GM12865 (cell line): ENCODE results near the gene TRIM7.
A peak's percentile ranks its signal among the peaks of the same experiment; 100 is the strongest.

ENCODE experiments used
- DNase-seq: peaks from one replicate; pipeline ENCODE4 v3.0.0; 2010; ENCODE audit warnings: low read depth
- H3K4me3 ChIP-seq: 2 replicates; pipeline ENCODE4 v1.5.1; 2011; ENCODE audit warnings: mild to moderate bottlenecking, low read depth, low read length, control low read depth
- CTCF ChIP-seq: IDR thresholded peaks from 2 replicates; pipeline ENCODE4 v1.5.1; 2011; ENCODE audit warnings: low read length, control low read depth, low read depth, inconsistent platforms; ENCODE audit not compliant: insufficient read depth; ENCODE audit errors: missing control alignments

The TRIM7 gene

GRCh38 chr5:181203777-181204112 lies 1.3 kb downstream of the TRIM7 start:
- no peak for TF ChIP-seq CTCF
- H3K4me3 ChIP-seq = peak overlapping the region; percentile 52
- no peak for DNase-seq

GRCh38 chr5:181203093-181203711 lies 1.8 kb downstream of the TRIM7 start:
- no peak for TF ChIP-seq CTCF
- no peak for DNase-seq
- no peak overlapping the region for H3K4me3 ChIP-seq

GRCh38 chr5:181200816-181201215 lies 4.2 kb downstream of the TRIM7 start:
- no peak overlapping the region for H3K4me3 ChIP-seq
- DNase-seq = no peak
- no peak for TF ChIP-seq CTCF

- no peak for DNase-seq
- TF ChIP-seq CTCF = no peak
- H3K4me3 ChIP-seq = no peak overlapping the region
Observed at GRCh38 chr5:181199881-181200638, 4.9 kb downstream of the TRIM7 start.

- TF ChIP-seq CTCF = no peak
- H3K4me3 ChIP-seq = no peak overlapping the region
- peak; percentile 77 for DNase-seq
Observed at GRCh38 chr5:181198905-181199519, 6.0 kb downstream of the TRIM7 start.

- no peak overlapping the region for H3K4me3 ChIP-seq
- DNase-seq = no peak
- no peak for TF ChIP-seq CTCF
Observed at GRCh38 chr5:181198106-181198685, 6.8 kb downstream of the TRIM7 start.
